Measurements from ENCODE around the gene TPGS1.

TPGS1 gene

DNA sequence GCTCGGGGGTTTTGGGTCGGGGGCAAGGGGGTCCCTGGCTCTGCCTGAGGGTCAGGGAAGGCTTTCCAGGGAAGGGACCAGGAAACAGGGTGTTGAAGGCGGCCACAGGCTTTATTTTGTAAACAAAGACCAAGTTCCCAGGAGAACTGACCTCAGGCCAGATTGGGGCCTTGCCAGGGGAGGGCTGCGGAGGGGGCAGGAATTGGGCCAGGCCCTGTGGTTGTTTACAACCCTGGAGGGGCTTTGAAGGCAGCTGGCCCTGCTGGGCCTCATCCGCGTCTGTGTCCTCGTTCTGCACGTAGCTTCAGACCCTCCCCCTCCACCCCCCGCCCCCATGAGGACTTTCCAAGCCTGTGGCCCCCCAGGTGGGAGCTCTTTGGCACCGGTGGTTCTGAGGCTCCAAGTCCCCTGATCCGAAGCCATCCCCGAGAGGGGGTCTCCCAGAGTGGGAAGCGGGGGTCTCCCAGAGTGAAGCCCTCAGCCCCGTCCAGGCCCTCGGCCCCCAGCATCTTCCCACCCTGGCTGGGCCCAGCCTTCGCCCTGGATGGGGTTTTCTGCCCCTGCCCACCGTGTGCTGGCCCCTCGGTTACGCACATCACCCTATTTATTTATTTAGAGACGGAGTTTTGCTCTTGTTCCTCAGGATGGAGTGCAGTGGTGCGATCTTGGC, 51.6 kb downstream of the TPGS1 start:
- POLR2A ChIA-PET = no interaction called here
- no peak for DNase-seq (ENCODE audit: extremely low spot score)
- TF ChIP-seq, protein P1, sequence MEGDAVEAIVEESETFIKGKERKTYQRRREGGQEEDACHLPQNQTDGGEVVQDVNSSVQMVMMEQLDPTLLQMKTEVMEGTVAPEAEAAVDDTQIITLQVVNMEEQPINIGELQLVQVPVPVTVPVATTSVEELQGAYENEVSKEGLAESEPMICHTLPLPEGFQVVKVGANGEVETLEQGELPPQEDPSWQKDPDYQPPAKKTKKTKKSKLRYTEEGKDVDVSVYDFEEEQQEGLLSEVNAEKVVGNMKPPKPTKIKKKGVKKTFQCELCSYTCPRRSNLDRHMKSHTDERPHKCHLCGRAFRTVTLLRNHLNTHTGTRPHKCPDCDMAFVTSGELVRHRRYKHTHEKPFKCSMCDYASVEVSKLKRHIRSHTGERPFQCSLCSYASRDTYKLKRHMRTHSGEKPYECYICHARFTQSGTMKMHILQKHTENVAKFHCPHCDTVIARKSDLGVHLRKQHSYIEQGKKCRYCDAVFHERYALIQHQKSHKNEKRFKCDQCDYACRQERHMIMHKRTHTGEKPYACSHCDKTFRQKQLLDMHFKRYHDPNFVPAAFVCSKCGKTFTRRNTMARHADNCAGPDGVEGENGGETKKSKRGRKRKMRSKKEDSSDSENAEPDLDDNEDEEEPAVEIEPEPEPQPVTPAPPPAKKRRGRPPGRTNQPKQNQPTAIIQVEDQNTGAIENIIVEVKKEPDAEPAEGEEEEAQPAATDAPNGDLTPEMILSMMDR (IDR thresholded peaks at IDR 0.05; ENCODE audit: control extremely low read depth, extremely low read depth, low read depth, missing control alignments) = no peak
- CTCF ChIA-PET = no interaction called here

DNA sequence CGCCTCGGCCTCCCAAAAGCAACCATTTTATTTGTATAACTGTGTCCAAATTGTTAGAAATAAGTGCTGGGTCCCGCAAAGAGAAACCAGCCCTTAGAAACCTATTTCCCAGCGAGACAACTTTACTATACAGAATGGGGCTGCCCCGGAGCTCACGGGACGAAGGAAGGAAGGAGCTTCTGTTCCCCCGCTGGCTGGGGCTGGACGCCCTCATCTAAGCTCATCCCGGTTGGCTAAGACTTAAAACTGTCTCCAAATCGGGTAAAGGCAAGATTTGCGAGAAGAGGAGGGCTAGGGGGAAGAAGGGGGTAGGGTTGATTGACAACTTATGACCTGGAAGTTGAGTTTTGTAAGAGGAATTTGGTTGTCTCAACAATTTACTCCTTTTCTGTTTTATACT, 52.8 kb downstream of the TPGS1 start:
- CTCF ChIA-PET = interaction anchor here (1.5 kb wide), 1 partner anchor 49 kb away, joined by 5 read pairs; no protein-coding TSS in a partner anchor
- no peak for DNase-seq (ENCODE audit: extremely low spot score)

DNA sequence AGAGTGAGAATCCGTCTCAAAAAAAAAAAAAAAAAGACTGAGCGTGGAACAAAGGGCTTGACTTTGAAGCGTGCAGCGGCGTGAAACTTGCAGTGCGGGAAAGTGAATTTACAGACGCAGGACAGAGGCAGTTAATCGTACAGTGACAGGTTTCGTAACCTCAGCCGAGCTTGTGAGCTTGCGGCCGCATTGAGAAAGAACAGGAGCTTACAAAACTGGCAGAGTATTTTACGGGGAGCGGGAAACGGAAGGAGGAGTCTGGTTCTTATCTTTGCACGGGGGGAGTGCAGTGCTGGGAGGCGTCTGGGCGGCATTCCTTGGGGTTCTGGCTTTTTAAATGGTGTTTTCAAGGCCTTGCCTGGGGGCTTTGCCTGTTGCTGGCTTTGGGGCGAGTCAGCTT, 59.1 kb downstream of the TPGS1 start:
- ChIA-PET CTCF (interaction anchor here (1.2 to 2.7 kb wide), 2 partner anchors 56 to 59 kb away, joined by 3 to 6 read pairs; partner anchors contain the start of gene TPGS1), POLR2A (no interaction called here)
- TF ChIP-seq, protein P1 (IDR thresholded peaks at IDR 0.05; ENCODE audit: control extremely low read depth, extremely low read depth, low read depth, missing control alignments) = no peak
- DNase-seq (ENCODE audit: extremely low spot score) = no peak

More for the DNA sequence above, 52.8 kb downstream of the TPGS1 start:
- POLR2A ChIA-PET = no interaction called here
- TF ChIP-seq, protein P1 (IDR thresholded peaks at IDR 0.05; ENCODE audit: control extremely low read depth, extremely low read depth, low read depth, missing control alignments) = no peak

DNA sequence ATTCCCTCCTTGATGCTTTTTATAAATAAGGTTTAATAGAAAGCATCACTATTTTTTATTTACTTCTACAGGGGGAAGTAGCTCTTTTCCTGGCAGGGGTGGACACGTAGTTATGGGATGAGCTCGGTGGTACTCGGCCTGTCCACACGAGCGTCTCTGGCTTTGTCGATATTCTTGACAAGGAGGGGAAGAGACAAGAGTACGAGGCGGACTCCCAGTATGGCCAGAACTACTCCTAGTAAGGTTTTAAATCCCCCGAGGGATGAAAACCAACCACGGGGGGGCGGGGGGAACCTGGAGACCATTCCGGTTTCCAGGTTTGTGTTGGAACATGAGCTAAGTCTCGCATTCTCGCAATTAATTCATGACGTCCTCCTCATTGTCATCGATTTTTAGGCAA, 59.5 kb downstream of the TPGS1 start:
- TF ChIP-seq, protein P1 (IDR thresholded peaks at IDR 0.05; ENCODE audit: control extremely low read depth, extremely low read depth, low read depth, missing control alignments) = no peak
- DNase-seq (ENCODE audit: extremely low spot score) = no peak
- POLR2A ChIA-PET = no interaction called here
- CTCF ChIA-PET = interaction anchor here (1.2 to 2.7 kb wide), 2 partner anchors 56 to 60 kb away, joined by 3 to 6 read pairs; partner anchors contain the start of gene TPGS1

DNA sequence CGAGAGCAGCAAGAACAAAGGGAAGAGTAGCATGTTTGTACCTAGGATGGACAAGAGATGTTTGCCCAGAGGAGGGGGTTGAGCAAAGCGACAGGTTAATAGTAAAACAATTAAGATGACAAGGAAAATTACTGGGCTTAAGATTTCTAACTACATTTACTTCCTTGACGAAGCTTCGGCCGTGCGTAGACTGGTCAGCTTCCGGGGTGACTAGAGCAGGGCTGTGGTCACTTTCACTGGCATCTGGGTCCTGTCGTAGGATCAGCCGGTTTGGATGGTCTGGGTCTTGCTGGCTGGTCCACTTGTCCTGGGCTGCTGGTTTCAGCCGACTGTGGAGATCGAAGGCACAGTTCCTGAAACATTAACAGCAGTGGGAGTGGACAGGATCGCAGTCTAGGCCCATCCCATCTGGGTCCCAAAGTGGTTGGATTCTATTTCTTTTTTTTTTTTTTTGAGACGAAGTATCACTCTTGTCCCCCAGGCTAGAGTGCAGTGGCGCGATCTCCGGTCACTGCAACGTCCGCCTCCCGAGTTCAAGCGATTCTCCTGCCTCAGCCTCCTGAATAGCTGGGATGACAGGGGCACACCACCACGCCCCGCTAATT, 60.1 kb downstream of the TPGS1 start:
- POLR2A ChIA-PET = no interaction called here
- no peak for DNase-seq (ENCODE audit: extremely low spot score)
- CTCF ChIA-PET = interaction anchor here (1.2 to 2.7 kb wide), 3 partner anchors 12 to 60 kb away, joined by 3 to 6 read pairs (median 3); partner anchors contain the start of gene TPGS1
- TF ChIP-seq, protein P1 (IDR thresholded peaks at IDR 0.05; ENCODE audit: control extremely low read depth, extremely low read depth, low read depth, missing control alignments) = no peak
